ENCODE data around the gene SCNN1A.
A peak's percentile ranks its signal among the peaks of the same experiment; 100 is the strongest.

SCNN1A gene

GRCh38 chr12:6390084-6390799 is 14.9 kb upstream of the SCNN1A start:
- TF ChIP-seq, protein P1, sequence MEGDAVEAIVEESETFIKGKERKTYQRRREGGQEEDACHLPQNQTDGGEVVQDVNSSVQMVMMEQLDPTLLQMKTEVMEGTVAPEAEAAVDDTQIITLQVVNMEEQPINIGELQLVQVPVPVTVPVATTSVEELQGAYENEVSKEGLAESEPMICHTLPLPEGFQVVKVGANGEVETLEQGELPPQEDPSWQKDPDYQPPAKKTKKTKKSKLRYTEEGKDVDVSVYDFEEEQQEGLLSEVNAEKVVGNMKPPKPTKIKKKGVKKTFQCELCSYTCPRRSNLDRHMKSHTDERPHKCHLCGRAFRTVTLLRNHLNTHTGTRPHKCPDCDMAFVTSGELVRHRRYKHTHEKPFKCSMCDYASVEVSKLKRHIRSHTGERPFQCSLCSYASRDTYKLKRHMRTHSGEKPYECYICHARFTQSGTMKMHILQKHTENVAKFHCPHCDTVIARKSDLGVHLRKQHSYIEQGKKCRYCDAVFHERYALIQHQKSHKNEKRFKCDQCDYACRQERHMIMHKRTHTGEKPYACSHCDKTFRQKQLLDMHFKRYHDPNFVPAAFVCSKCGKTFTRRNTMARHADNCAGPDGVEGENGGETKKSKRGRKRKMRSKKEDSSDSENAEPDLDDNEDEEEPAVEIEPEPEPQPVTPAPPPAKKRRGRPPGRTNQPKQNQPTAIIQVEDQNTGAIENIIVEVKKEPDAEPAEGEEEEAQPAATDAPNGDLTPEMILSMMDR (IDR thresholded peaks at IDR 0.05; ENCODE audit: low read depth, low read length, missing control alignments) = no peak
- Histone ChIP-seq H3K4me3 (ENCODE audit: low read depth, low read length) (no peak overlapping the region), H3K36me3 (replicated peaks) (peaks cover 34% of the 10 kb centered on the region), H3K27ac (no peak overlapping the region), H3K27me3 (replicated peaks) (no peaks in the 10 kb centered on the region)
- no peak for DNase-seq
- in situ Hi-C loops (cut with HindIII; ENCODE audit: low pct_ligation_motif_present, low sequenced_read_pairs) = no loop called here

- TF ChIP-seq, protein P1 (IDR thresholded peaks at IDR 0.05; ENCODE audit: low read depth, low read length, missing control alignments) = no peak
- DNase-seq = no peak
- Histone ChIP-seq H3K36me3 (replicated peaks) (peaks cover 34% of the 10 kb centered on the region), H3K27ac (no peak overlapping the region), H3K27me3 (replicated peaks) (no peaks in the 10 kb centered on the region), H3K4me3 (ENCODE audit: low read depth, low read length) (no peak overlapping the region)
- in situ Hi-C loops (cut with HindIII; ENCODE audit: low pct_ligation_motif_present, low sequenced_read_pairs) = no loop called here
Observed at GRCh38 chr12:6387541-6387940, 12.2 kb upstream of the SCNN1A start.

GRCh38 chr12:6386491-6386890 is 11.1 kb upstream of the SCNN1A start:
- TF ChIP-seq, protein P1 (IDR thresholded peaks at IDR 0.05; ENCODE audit: low read depth, low read length, missing control alignments) = no peak
- no peak for DNase-seq
- no peak overlapping the region for H3K27ac ChIP-seq
- in situ Hi-C loops (cut with HindIII; ENCODE audit: low pct_ligation_motif_present, low sequenced_read_pairs) = no loop called here
- no peak overlapping the region for H3K4me3 ChIP-seq (ENCODE audit: low read depth, low read length)
- peaks cover 28% of the 10 kb centered on the region for H3K36me3 ChIP-seq (replicated peaks)
- H3K27me3 ChIP-seq (replicated peaks) = no peaks in the 10 kb centered on the region

DNA sequence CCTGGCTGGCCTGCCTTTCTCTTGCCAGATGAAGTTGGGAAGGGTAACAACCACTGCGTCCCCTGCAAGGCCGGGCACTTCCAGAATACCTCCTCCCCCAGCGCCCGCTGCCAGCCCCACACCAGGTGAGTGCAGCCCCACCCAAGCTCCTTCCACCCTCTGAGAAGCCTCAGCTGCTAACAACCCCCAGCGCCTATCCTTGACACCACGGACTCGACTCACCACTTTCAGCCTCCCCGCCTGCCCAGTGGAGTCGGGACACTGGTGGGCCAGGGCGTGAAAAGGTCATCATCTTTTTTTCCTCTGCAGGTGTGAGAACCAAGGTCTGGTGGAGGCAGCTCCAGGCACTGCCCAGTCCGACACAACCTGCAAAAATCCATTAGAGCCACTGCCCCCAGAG is 10.7 kb upstream of the SCNN1A start:
- in situ Hi-C loops (cut with HindIII; ENCODE audit: low pct_ligation_motif_present, low sequenced_read_pairs) = no loop called here
- no peak for DNase-seq
- no peak overlapping the region for H3K4me3 ChIP-seq (ENCODE audit: low read depth, low read length)
- TF ChIP-seq, protein P1 (IDR thresholded peaks at IDR 0.05; ENCODE audit: low read depth, low read length, missing control alignments) = no peak
- H3K27me3 ChIP-seq (replicated peaks) = no peaks in the 10 kb centered on the region
- H3K36me3 ChIP-seq (replicated peaks) = peaks cover 26% of the 10 kb centered on the region
- no peak overlapping the region for H3K27ac ChIP-seq

GRCh38 chr12:6384499-6385436 is 9.4 kb upstream of the SCNN1A start:
- Histone ChIP-seq H3K27me3 (replicated peaks) (no peaks in the 10 kb centered on the region), H3K36me3 (replicated peaks) (peaks cover 20% of the 10 kb centered on the region), H3K4me3 (ENCODE audit: low read depth, low read length) (peak overlapping the region; percentile 61), H3K27ac (peak overlapping the region; percentile 77)
- in situ Hi-C loops (cut with HindIII; ENCODE audit: low pct_ligation_motif_present, low sequenced_read_pairs) = no loop called here
- TF ChIP-seq, protein P1 (IDR thresholded peaks at IDR 0.05; ENCODE audit: low read depth, low read length, missing control alignments) = no peak
- DNase-seq = no peak

All from brain microvascular endothelial cell (primary cell).